ENCODE measurements around the gene MIPEP.

The MIPEP gene

DNA sequence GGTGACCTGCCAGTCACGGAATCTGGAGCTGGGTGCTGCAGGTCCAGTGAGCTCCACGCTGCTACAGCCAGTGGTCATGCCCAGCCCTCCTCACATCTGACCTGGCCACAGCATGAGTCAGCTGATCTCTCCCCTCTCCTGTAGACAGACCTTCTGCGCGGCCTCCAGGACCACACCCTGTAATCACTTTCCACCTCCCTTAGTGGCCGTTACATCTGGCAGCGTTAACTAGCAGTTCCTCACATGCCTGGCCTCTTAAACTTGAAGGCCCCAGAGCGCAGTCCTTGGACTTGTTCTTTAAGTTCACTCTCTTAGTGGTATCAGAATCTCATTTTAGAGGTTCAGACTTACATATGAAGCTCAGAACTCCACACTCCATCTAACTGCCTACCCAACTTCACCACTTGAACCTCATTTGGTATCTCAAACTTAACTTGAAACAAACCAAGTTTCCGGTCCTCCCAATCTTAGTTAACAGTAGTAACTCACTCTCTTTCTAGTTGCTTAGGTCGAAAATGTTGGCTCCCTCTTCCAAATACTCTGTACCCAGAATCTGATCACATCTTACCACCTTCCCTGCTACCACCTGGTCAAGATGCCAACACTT, 22.7 kb downstream of the MIPEP start:
- TF ChIP-seq POLR2AphosphoS5 (IDR thresholded peaks at IDR 0.05; ENCODE audit: low read depth) (no peak), SPI1 (IDR thresholded peaks at IDR 0.05; ENCODE audit: borderline replicate concordance, low read depth) (no peak), GABPA (IDR thresholded peaks at IDR 0.05; ENCODE audit: low read depth) (no peak)
- TF ChIP-seq, protein P1, sequence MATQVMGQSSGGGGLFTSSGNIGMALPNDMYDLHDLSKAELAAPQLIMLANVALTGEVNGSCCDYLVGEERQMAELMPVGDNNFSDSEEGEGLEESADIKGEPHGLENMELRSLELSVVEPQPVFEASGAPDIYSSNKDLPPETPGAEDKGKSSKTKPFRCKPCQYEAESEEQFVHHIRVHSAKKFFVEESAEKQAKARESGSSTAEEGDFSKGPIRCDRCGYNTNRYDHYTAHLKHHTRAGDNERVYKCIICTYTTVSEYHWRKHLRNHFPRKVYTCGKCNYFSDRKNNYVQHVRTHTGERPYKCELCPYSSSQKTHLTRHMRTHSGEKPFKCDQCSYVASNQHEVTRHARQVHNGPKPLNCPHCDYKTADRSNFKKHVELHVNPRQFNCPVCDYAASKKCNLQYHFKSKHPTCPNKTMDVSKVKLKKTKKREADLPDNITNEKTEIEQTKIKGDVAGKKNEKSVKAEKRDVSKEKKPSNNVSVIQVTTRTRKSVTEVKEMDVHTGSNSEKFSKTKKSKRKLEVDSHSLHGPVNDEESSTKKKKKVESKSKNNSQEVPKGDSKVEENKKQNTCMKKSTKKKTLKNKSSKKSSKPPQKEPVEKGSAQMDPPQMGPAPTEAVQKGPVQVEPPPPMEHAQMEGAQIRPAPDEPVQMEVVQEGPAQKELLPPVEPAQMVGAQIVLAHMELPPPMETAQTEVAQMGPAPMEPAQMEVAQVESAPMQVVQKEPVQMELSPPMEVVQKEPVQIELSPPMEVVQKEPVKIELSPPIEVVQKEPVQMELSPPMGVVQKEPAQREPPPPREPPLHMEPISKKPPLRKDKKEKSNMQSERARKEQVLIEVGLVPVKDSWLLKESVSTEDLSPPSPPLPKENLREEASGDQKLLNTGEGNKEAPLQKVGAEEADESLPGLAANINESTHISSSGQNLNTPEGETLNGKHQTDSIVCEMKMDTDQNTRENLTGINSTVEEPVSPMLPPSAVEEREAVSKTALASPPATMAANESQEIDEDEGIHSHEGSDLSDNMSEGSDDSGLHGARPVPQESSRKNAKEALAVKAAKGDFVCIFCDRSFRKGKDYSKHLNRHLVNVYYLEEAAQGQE (IDR thresholded peaks at IDR 0.05; ENCODE audit: insufficient replicate concordance, low read depth), result no peak
- TF ChIP-seq, protein P2, sequence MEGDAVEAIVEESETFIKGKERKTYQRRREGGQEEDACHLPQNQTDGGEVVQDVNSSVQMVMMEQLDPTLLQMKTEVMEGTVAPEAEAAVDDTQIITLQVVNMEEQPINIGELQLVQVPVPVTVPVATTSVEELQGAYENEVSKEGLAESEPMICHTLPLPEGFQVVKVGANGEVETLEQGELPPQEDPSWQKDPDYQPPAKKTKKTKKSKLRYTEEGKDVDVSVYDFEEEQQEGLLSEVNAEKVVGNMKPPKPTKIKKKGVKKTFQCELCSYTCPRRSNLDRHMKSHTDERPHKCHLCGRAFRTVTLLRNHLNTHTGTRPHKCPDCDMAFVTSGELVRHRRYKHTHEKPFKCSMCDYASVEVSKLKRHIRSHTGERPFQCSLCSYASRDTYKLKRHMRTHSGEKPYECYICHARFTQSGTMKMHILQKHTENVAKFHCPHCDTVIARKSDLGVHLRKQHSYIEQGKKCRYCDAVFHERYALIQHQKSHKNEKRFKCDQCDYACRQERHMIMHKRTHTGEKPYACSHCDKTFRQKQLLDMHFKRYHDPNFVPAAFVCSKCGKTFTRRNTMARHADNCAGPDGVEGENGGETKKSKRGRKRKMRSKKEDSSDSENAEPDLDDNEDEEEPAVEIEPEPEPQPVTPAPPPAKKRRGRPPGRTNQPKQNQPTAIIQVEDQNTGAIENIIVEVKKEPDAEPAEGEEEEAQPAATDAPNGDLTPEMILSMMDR (IDR thresholded peaks at IDR 0.05; ENCODE audit: insufficient read depth, low read length), result no peak
- no peak for DNase-seq (ENCODE audit: low read depth in 1 of 2, low spot score in 1 of 2)

GRCh38 chr13:23865906-23866305, 23.3 kb downstream of the MIPEP start:
- Histone ChIP-seq H3K27me3 (ENCODE audit: insufficient read depth, poor library complexity, severe bottlenecking) (no peaks in the 10 kb centered on the region), H3K27ac (replicated peaks) (no peak overlapping the region), H3K4me3 (replicated peaks; ENCODE audit: insufficient read depth, low read length) (no peak overlapping the region)
- no peak for DNase-seq (ENCODE audit: low read depth in 1 of 2, low spot score in 1 of 2)
- TF ChIP-seq, protein P1 (IDR thresholded peaks at IDR 0.05; ENCODE audit: insufficient replicate concordance, low read depth), result no peak
- TF ChIP-seq SPI1 (IDR thresholded peaks at IDR 0.05; ENCODE audit: borderline replicate concordance, low read depth) (no peak), POLR2AphosphoS5 (IDR thresholded peaks at IDR 0.05; ENCODE audit: low read depth) (no peak), GABPA (IDR thresholded peaks at IDR 0.05; ENCODE audit: low read depth) (no peak)
- TF ChIP-seq, protein P2 (IDR thresholded peaks at IDR 0.05; ENCODE audit: insufficient read depth, low read length), result no peak

More for the DNA sequence above, 22.7 kb downstream of the MIPEP start:
- Histone ChIP-seq H3K4me3 (replicated peaks; ENCODE audit: insufficient read depth, low read length) (no peak overlapping the region), H3K27me3 (ENCODE audit: insufficient read depth, poor library complexity, severe bottlenecking) (no peaks in the 10 kb centered on the region), H3K27ac (replicated peaks) (no peak overlapping the region)

DNA sequence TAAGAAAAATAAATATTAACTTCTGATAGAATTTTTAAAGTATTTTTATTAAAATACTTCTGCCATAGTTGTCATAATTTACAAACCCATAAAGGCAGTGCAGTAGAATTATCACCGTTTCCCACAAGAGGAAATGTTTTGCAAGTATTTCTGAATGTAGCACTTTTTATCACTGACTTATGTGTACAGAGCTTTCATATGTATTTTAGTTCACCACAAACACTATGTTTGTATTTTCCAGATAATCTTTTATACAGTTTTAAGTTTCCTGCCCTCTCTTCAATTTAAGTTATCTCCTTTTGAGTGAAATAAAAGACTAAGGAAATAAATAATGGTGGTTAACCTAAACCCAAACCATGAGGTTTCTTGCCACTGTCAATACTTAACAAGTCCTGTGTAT, 24.2 kb downstream of the MIPEP start:
- Histone ChIP-seq H3K4me3 (replicated peaks; ENCODE audit: insufficient read depth, low read length) (no peak overlapping the region), H3K27me3 (ENCODE audit: insufficient read depth, poor library complexity, severe bottlenecking) (no peaks in the 10 kb centered on the region), H3K27ac (replicated peaks) (no peak overlapping the region)
- TF ChIP-seq, protein P2 (IDR thresholded peaks at IDR 0.05; ENCODE audit: insufficient read depth, low read length), result no peak
- TF ChIP-seq POLR2AphosphoS5 (IDR thresholded peaks at IDR 0.05; ENCODE audit: low read depth) (no peak), SPI1 (IDR thresholded peaks at IDR 0.05; ENCODE audit: borderline replicate concordance, low read depth) (no peak), GABPA (IDR thresholded peaks at IDR 0.05; ENCODE audit: low read depth) (no peak)
- TF ChIP-seq, protein P1 (IDR thresholded peaks at IDR 0.05; ENCODE audit: insufficient replicate concordance, low read depth), result no peak
- no peak for DNase-seq (ENCODE audit: low read depth in 1 of 2, low spot score in 1 of 2)

Measured in HL-60 (cell line).